ENCODE results near the gene PRSS3. TPM values are rescaled to one million over a fixed set of nuclear protein-coding genes. Genes with fewer than 3 reads are reported as not detected.
"Not testable (repeated sequence)": the region's sequence is repeated elsewhere in the genome, so short reads cannot be mapped to it uniquely, and the experiment has no call there.

Gene PRSS3
- total RNA-seq, 1 donor from 2014 or later, result 7.6 TPM

- no peaks in the 10 kb centered on the region for H3K27me3 ChIP-seq
- no peaks in the 10 kb centered on the region for H3K9me3 ChIP-seq
- TF ChIP-seq POLR2A (IDR thresholded peaks at IDR 0.05) (no peak), CTCF (IDR thresholded peaks at IDR 0.05) (no peak), POLR2AphosphoS5 (IDR thresholded peaks at IDR 0.05; ENCODE audit: insufficient read depth in 1 of 2, low read depth in 1 of 2) (no peak)
- H3K27ac ChIP-seq, result no peak overlapping the region
- H3K4me3 ChIP-seq, result no peak overlapping the region
- peaks cover 76% of the 10 kb centered on the region for H3K4me1 ChIP-seq
- intact Hi-C loops (cut with DNase I), result no loop called here
- no peak for DNase-seq (ENCODE audit: extremely low spot score in 2 of 2)
- H3K36me3 ChIP-seq, result no peaks in the 10 kb centered on the region
These were observed 45.0 kb downstream of the PRSS3 start for GRCh38 chr9:33840381-33840780.

GRCh38 chr9:33843312-33843961 lies 48.1 kb downstream of the PRSS3 start:
- H3K4me1 ChIP-seq, result peaks cover 56% of the 10 kb centered on the region
- no peak for DNase-seq (ENCODE audit: extremely low spot score in 2 of 2)

GRCh38 chr9:33846231-33846630 lies 50.9 kb downstream of the PRSS3 start:
- Histone ChIP-seq H3K27me3 (no peaks in the 10 kb centered on the region), H3K4me3 (no peak overlapping the region), H3K4me1 (peaks cover 49% of the 10 kb centered on the region), H3K9me3 (no peaks in the 10 kb centered on the region), H3K27ac (no peak overlapping the region), H3K36me3 (no peaks in the 10 kb centered on the region)
- intact Hi-C loops (cut with DNase I), result no loop called here
- DNase-seq (ENCODE audit: extremely low spot score in 2 of 2), result no peak
- TF ChIP-seq POLR2AphosphoS5 (IDR thresholded peaks at IDR 0.05; ENCODE audit: insufficient read depth in 1 of 2, low read depth in 1 of 2), result no peak
- no peak for TF ChIP-seq POLR2A (IDR thresholded peaks at IDR 0.05)
- no peak for TF ChIP-seq CTCF (IDR thresholded peaks at IDR 0.05)

More at GRCh38 chr9:33843312-33843961, 48.1 kb downstream of the PRSS3 start:
- no peak overlapping the region for H3K27ac ChIP-seq
- H3K27me3 ChIP-seq, result no peaks in the 10 kb centered on the region
- no peaks in the 10 kb centered on the region for H3K36me3 ChIP-seq
- TF ChIP-seq CTCF (IDR thresholded peaks at IDR 0.05) (no peak), POLR2AphosphoS5 (IDR thresholded peaks at IDR 0.05; ENCODE audit: insufficient read depth in 1 of 2, low read depth in 1 of 2) (no peak), POLR2A (IDR thresholded peaks at IDR 0.05) (no peak)
- intact Hi-C loops (cut with DNase I), result no loop called here
- H3K4me3 ChIP-seq, result no peak overlapping the region
- H3K9me3 ChIP-seq, result no peaks in the 10 kb centered on the region

GRCh38 chr9:33847894-33848205 lies 52.5 kb downstream of the PRSS3 start:
- H3K27me3 ChIP-seq; H3K27ac ChIP-seq; intact Hi-C loops (cut with DNase I); H3K4me3 ChIP-seq; H3K36me3 ChIP-seq; DNase-seq (ENCODE audit: extremely low spot score in 2 of 2); H3K9me3 ChIP-seq: not testable (repeated sequence)
- H3K4me1 ChIP-seq, result peaks cover 50% of the 10 kb centered on the region

Small RNA genes lying within 50 kb of the gene (small RNA-seq; reads per million reads assigned to genes)
- gene RF00019, result not detected

Other genes with a start within 250 kb of the PRSS3 start
- 20.4 TPM for gene UBE2R2, start 21.6 kb downstream of the PRSS3 start, total RNA-seq